ENCODE results near the gene TTC28.

Gene TTC28

DNA sequence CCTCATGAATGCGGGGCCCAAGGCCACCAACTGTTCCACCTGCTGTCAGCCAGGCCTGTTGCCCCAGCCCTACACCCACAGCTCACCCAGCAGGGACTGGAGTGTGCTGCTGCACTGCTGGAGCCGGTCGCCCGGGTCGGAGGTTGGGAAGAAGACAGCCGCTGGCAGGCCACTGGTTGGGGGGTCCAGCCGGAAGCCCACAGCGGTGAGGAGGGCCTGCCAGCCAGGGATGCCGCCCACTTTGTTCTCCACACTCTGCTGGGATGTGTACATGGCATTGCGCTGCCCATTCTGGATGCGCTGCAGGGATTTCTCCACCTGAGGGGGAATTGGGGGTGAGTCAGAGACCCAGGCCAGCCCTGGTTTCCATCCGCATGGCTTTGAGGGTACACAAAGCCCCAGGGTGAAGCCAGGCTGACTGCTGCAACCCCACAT lies 686.4 kb downstream of the TTC28 start:
- in situ Hi-C loops (cut with HindIII; ENCODE audit: low pct_ligation_motif_present, low sequenced_read_pairs), result no loop called here
- no peak overlapping the region for H3K4me3 ChIP-seq (ENCODE audit: low read depth, low read length)
- TF ChIP-seq, protein P1, sequence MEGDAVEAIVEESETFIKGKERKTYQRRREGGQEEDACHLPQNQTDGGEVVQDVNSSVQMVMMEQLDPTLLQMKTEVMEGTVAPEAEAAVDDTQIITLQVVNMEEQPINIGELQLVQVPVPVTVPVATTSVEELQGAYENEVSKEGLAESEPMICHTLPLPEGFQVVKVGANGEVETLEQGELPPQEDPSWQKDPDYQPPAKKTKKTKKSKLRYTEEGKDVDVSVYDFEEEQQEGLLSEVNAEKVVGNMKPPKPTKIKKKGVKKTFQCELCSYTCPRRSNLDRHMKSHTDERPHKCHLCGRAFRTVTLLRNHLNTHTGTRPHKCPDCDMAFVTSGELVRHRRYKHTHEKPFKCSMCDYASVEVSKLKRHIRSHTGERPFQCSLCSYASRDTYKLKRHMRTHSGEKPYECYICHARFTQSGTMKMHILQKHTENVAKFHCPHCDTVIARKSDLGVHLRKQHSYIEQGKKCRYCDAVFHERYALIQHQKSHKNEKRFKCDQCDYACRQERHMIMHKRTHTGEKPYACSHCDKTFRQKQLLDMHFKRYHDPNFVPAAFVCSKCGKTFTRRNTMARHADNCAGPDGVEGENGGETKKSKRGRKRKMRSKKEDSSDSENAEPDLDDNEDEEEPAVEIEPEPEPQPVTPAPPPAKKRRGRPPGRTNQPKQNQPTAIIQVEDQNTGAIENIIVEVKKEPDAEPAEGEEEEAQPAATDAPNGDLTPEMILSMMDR (IDR thresholded peaks at IDR 0.05; ENCODE audit: low read depth, low read length, missing control alignments), result no peak
- H3K27ac ChIP-seq, result no peak overlapping the region
- DNase-seq, result no peak
- H3K27me3 ChIP-seq (replicated peaks), result no peaks in the 10 kb centered on the region
- no peaks in the 10 kb centered on the region for H3K36me3 ChIP-seq (replicated peaks)

DNA sequence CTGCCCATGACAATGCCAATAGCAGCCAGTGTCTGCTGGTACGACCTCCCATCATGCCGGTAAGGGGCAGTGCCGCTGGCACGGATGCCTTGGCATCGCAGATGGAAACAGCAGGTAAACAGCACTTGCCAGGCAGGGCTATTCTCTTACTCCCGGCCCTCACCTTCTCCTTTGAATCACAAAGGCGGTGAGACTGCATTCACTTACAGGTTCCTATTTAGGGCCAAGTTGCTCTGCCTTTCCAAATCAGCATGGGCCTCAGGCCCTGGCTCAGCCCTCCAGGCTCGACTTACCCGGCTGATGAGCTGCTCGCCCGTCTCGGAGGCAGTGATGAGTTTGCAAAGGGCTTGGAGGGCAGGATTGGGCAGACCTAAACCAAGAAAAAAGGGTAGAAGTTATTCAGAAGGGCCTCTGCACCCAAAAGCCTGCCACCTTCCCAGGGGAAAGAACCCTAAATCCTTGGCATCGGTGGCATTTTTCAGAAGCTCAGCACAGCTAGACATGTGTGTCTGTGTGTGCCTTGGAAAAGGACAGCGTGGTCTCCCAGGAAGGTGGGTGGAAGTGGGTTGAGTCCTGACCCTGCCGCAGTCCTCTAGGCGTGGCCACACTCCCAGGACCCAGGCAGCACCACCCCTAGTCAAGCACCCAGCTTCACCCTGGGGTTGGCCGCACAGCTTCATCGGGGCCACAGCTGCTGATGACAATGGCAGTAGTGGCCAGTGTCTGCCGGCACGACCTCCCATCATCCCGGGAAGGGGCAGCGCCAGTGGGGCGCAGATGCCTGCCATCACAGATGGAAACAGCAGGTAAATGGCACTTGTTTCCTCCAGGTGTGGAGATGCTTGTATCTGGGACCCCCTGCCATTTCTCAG lies 687.1 kb downstream of the TTC28 start:
- TF ChIP-seq, protein P1 (IDR thresholded peaks at IDR 0.05; ENCODE audit: low read depth, low read length, missing control alignments), result no peak
- Histone ChIP-seq H3K27me3 (replicated peaks) (no peaks in the 10 kb centered on the region), H3K36me3 (replicated peaks) (no peaks in the 10 kb centered on the region), H3K4me3 (ENCODE audit: low read depth, low read length) (no peak overlapping the region), H3K27ac (no peak overlapping the region)
- DNase-seq, result no peak
- in situ Hi-C loops (cut with HindIII; ENCODE audit: low pct_ligation_motif_present, low sequenced_read_pairs), result no loop called here

DNA sequence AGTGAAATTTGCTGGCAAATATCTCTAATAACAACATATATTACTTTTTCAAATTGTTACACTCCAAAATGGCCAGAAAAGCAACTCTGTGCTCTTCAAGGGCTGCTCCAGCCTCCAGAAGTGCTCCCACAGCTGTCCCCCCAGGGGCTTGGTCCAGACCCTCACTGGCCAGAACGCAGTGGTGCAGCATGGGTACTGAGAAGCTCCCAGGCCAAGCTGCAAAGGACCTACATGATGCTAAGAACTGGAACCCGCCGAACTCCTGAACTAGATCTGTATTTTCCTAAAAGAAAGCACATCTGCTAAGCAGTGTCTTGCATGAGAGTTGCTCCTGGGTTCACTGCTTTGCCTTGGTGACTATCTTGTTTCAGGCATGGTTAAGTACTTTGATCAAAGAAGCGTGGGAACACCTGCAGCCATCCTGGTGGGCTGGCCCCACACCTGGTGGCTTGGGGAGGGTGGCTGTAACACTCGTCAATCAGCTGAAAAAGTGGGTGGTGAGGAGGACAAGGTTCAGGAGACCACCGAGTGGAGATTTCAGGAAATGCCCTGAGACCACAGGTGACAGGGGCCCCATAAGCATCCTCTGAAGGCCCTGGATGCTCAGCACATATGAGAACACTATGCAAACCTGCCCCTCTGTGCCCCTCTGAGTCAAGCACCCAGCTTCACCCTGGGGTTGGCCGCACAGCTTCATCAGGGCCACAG lies 687.9 kb downstream of the TTC28 start:
- H3K27me3 ChIP-seq (replicated peaks), result no peaks in the 10 kb centered on the region
- DNase-seq, result no peak
- no peak overlapping the region for H3K27ac ChIP-seq
- no peak overlapping the region for H3K4me3 ChIP-seq (ENCODE audit: low read depth, low read length)
- no peaks in the 10 kb centered on the region for H3K36me3 ChIP-seq (replicated peaks)
- in situ Hi-C loops (cut with HindIII; ENCODE audit: low pct_ligation_motif_present, low sequenced_read_pairs), result no loop called here
- TF ChIP-seq, protein P1 (IDR thresholded peaks at IDR 0.05; ENCODE audit: low read depth, low read length, missing control alignments), result no peak

DNA sequence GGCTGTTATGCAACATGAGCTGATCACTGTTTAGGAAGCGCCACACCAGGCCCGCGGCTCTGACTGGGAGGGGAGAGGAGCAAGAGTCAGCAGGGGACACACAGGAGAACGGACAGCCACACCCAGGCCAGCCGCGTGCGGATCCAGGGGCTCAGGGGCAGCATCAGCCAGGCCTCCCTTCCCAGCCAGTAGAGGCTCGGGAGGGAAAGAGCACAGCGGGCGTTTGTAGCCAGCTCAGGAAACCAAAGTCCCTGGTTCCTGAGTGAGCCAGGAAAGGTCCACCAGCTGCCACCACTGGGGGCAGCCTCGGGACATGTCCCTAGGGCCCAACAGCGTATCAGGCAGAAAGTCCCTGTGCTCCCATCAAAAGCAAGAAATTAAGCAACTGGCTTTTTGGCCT lies 688.8 kb downstream of the TTC28 start:
- in situ Hi-C loops (cut with HindIII; ENCODE audit: low pct_ligation_motif_present, low sequenced_read_pairs), result no loop called here
- Histone ChIP-seq H3K36me3 (replicated peaks) (no peaks in the 10 kb centered on the region), H3K27me3 (replicated peaks) (no peaks in the 10 kb centered on the region), H3K4me3 (ENCODE audit: low read depth, low read length) (no peak overlapping the region), H3K27ac (no peak overlapping the region)
- TF ChIP-seq, protein P1 (IDR thresholded peaks at IDR 0.05; ENCODE audit: low read depth, low read length, missing control alignments), result peak; percentile 79
- no peak for DNase-seq

DNA sequence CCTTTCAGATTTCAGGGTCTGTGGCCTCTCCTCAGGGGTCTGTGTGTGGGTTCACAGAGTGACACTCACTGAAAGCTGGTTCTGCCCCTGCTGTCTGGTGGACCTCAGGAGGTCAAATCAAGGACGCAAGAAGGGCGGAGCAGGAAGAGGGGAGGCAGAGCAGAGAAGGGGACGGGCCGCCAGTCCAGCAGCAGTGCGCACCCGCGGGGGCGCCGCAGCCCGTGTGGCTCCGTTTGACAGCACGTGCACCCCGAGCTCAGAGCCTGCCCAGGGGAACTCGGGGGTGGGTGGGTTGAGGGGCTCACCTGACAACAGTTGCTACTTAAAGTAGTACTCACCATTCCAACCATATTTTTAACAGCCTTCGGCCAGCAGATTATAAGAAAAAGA lies 689.2 kb downstream of the TTC28 start:
- DNase-seq, result no peak

More for the DNA sequence above, 689.2 kb downstream of the TTC28 start:
- no peaks in the 10 kb centered on the region for H3K27me3 ChIP-seq (replicated peaks)
- H3K27ac ChIP-seq, result no peak overlapping the region
- in situ Hi-C loops (cut with HindIII; ENCODE audit: low pct_ligation_motif_present, low sequenced_read_pairs), result no loop called here
- no peak overlapping the region for H3K4me3 ChIP-seq (ENCODE audit: low read depth, low read length)
- no peaks in the 10 kb centered on the region for H3K36me3 ChIP-seq (replicated peaks)
- TF ChIP-seq, protein P1 (IDR thresholded peaks at IDR 0.05; ENCODE audit: low read depth, low read length, missing control alignments), result no peak

Measured in brain microvascular endothelial cell (primary cell).